ENCODE results near the gene SEMA3D.

The SEMA3D gene

GRCh38 chr7:85184599-85185423 lies 2.0 kb downstream of the SEMA3D start:
- no peak for DNase-seq (ENCODE audit: low spot score)

DNA sequence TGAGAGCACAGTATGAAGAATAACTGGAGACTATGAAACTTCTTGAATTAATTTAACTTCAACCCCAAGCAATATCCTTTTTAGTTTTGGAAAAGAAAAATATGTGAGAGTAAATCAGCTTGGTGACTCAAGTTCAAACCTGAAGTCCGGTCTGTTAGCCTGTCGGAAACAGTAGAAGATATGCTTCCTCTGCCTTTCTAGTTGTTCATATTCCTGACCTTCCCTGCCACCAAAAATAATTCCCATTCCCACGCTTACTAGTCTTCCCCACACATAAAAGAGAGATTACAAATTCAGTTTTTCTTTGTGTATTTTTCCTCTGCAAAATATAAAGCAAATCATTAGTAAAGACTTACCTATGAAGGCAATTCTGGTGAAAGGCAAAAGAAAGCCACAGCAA lies 3.6 kb downstream of the SEMA3D start:
- no peak for DNase-seq (ENCODE audit: low spot score)

DNA sequence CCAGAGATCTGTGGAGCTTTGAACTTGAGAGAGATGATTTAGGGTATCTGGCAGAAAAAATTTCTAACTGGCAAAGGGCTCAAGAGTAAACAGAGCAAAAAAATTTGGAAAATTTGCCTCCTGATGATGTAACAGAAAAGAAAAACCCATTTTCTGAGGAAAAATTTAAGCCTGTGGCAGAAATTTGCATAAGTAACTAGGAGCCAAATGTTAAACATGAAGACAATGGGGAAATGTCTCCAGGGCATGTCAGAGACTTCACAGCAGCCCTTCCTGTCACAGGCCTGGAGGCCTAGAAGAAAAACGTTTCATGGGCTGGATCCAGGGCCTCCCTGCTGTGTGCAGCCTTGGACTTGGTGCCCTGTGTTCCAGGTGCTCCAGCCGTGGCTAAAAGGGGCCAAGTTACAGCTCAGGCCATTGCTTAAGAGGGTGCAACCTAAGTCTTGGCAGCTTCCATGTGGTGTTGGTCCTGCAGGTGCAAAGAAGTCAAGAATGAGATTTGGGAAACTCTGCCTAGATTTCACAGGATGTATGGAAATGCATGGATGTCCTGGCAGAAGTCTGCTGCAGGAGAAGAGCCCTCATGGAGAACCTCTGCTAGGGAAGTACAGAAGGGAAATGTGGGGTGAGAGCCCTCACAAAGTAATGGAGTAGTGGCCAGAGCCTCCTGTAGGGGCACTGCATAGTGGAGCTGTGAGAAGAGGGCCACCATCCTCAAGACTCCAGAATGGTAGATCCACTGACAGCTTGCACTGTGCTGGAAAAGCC lies 8.1 kb downstream of the SEMA3D start:
- no peak for DNase-seq (ENCODE audit: low spot score)

DNA sequence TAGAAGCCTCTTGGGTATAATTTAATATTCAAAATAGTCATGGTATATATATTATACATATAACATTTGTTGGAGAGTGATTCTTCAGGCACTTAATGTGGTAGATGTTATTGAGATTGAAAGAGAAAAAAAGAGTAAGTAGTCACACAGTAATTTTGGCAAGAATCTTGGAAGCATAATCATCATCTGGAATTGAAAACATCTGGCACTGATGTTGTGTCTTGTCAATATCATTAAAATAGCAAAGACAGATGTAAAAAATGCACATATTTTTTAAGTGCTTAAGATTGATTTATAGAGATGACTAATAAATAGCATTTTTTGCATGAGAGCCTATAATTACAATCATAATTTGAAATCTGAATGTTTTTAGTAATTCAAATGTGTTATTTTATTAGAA lies 9.5 kb downstream of the SEMA3D start:
- DNase-seq (ENCODE audit: low spot score): no peak

- no peak for DNase-seq (ENCODE audit: low spot score)
Observed at GRCh38 chr7:85176197-85176596, 10.7 kb downstream of the SEMA3D start.

DNA sequence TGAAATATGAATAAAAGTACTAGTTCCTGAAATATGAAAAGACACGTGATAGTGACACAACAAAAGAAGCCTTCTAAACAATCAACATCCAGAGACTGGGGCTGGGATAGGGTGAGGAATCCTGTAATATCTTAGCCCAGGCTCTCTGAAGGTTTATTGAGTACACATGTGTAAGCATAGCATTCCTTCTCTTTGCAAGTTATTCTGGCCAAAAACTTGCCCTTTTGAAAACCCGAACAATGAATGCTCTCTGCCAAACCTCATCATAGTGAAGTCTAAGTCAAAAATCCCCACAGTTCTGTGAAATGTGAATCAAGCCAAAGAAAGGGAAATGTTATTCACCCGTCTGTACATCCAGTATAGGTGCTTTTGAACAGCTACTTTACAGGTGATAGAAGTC lies 11.6 kb downstream of the SEMA3D start:
- no peak for DNase-seq (ENCODE audit: low spot score)

DNA sequence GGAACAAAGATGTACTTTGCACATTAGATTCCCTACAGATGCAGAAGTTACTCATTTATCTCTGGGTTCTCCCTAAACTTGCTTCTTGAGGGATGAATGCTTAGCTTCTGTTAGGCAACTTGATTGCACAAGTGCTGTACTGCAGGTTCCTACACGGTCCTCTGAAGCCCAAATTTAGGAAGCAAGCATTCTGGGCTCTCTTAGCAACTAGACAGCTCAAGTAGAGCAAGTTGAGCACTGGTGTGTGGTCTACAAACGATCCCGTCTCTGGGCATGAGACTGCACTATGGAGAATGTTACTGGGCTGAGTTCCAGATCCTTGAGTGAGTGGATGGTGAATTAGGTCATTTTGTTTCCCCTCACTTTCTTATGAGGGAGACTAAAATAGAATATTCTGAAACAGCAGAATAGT lies 14.3 kb downstream of the SEMA3D start:
- no peak for DNase-seq (ENCODE audit: low spot score)

- no peak for DNase-seq (ENCODE audit: low spot score)
Observed at GRCh38 chr7:85167636-85168035, 19.2 kb downstream of the SEMA3D start.

DNA sequence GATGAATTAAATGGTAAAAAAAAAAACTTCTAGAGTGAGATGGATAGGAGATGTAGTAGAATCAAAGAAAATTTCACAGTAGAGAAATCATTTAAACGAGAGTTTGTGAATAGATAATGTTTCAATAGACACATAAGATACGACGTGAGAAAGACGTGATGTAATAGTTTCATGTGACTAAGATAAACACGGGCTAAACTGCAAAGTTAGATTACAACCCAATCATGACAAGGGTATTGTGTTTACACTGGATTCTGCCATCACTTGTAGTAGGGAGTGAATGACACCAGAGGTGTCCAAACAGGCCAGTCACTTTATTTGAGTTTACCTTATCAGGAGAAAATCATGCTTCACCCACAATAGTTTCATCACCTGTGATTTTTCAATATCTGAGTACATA lies 21.6 kb downstream of the SEMA3D start:
- no peak for DNase-seq (ENCODE audit: low spot score)

- no peak for DNase-seq (ENCODE audit: low spot score)
Observed at GRCh38 chr7:85164376-85164775, 22.5 kb downstream of the SEMA3D start.

GRCh38 chr7:85162721-85163120 lies 24.1 kb downstream of the SEMA3D start:
- no peak for DNase-seq (ENCODE audit: low spot score)

GRCh38 chr7:85160223-85160622 lies 26.6 kb downstream of the SEMA3D start:
- no peak for DNase-seq (ENCODE audit: low spot score)

DNA sequence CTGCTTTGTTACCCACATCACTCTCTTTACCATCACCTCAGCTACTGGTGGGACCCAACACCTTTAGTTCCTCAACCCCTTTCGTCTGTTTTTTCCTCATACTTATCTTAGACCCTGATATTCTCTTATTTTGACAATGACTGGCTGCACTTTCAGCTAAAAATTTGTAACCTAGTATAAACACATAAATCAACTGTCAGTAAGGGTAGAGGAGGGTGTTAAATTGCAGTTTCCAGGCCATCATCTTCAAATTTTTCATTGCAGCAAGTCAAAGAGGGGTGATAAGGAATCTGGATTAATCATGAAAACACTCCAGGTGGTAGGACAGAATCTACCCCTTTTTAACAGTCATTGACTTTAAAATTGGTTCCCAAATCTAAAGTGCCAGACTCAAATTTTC lies 27.9 kb downstream of the SEMA3D start:
- DNase-seq (ENCODE audit: low spot score): no peak

- no peak for DNase-seq (ENCODE audit: low spot score)
Observed at GRCh38 chr7:85156661-85157208, 30.1 kb downstream of the SEMA3D start.

DNA sequence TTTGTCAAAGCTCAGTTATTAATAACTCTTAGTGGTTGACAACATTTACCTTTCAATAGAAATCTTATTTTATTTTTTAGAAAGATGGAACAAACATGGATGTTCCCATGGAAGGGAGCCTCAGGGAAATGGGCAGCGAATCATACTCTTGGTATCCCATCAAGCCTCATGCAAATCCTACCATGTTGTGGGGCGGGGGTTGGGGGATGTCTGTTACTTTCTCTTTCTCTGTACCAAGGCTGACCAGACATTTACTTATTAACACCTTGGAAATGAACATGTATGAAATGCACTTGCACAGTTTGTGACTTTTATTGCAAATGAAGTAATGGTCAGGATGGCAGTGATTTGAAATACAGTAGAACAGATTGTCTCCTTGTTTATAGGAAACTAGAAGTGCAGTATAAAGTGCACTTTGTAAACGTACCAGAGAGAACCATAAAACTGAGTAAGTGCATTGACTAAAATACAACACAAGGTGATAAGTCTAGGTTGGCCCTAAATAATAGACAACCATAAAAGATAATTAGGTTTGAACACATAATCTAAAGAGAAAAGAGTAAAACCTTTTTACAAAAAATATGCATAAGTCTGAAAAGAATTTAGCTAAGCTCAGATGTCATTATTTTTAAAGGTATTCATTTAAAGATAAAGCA lies 32.4 kb downstream of the SEMA3D start:
- DNase-seq (ENCODE audit: low spot score): no peak

GRCh38 chr7:85153715-85154114 lies 33.1 kb downstream of the SEMA3D start:
- DNase-seq (ENCODE audit: low spot score): no peak

DNA sequence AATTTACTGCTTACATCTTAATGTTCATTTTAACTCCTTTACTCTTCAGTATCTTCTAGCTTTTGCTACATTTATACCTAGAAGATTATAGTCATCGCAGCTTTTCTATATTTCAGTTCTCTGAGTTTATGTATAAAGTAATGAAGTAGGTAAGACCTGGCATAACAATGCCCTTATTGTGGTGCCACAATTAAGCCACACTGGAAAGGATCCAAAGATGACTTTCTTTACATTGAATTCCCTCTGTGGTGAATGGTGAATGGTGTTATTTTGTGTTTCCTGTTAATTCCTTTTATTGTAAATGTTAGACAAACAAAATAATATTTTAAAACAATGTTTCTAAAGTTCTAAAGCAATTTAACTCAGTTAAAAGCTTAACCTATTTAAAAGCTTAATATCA lies 36.2 kb downstream of the SEMA3D start:
- no peak for DNase-seq (ENCODE audit: low spot score)

GRCh38 chr7:85144771-85145170 lies 42.1 kb downstream of the SEMA3D start:
- DNase-seq (ENCODE audit: low spot score): no peak

- DNase-seq (ENCODE audit: low spot score): no peak
Observed at GRCh38 chr7:85135977-85136376, 50.9 kb downstream of the SEMA3D start.

- DNase-seq (ENCODE audit: low spot score): no peak
Observed at GRCh38 chr7:85133560-85133959, 53.3 kb downstream of the SEMA3D start.

GRCh38 chr7:85133006-85133405 lies 53.9 kb downstream of the SEMA3D start:
- no peak for DNase-seq (ENCODE audit: low spot score)

DNA sequence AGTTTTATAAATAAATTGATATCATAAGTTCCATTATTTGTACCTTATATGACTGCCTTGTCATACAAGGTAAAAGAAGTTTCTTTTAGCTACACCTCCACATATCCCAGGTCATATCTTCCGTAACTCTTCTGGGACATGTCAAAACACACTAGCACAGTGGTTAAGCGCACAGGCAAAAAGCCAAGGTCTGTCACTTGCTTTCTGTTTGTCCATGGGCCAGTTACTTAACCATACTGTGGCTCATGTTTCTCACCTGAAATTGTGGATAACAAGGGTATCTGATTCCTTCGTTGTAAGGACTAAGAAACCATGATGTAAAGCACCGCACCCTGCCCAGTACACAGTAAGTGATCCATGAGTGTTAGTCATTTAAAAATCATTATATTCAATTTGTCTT lies 56.2 kb downstream of the SEMA3D start:
- no peak for DNase-seq (ENCODE audit: low spot score)

DNA sequence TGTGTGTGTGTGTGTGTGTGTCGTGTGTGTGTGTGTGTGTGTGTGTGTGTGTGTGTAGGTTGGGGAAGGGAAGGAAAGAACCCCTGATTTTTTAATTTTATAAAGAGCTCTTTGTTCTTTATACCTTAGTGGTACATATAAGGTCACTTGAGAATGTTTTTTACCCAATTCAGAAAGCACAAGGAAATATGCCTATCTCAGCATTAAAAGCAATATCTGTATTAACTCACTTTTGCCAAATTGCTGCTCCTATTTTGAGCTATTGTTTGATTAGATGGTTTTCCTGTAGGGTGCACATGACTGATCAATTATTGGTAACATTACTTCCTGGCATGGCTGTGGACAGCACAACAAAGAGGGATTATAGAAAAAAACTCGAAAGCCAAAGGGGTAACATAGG lies 60.5 kb downstream of the SEMA3D start:
- DNase-seq (ENCODE audit: low spot score): no peak

Data from SW480 (cell line).